Endometrium (tissue), 2 donors: ENCODE measurements around the gene DIP2C.
"Not testable (repeated sequence)": the region's sequence is repeated elsewhere in the genome, so short reads cannot be mapped to it uniquely, and the experiment has no call there.

ENCODE experiments used
- FAIRE-seq: peaks from 2 replicates; lab custom pipeline; 2012; peaks lifted over from hg19 to GRCh38; lab: Jason Lieb, UNC
- donor health status: control.
- donor health status: control.

The DIP2C gene

DNA sequence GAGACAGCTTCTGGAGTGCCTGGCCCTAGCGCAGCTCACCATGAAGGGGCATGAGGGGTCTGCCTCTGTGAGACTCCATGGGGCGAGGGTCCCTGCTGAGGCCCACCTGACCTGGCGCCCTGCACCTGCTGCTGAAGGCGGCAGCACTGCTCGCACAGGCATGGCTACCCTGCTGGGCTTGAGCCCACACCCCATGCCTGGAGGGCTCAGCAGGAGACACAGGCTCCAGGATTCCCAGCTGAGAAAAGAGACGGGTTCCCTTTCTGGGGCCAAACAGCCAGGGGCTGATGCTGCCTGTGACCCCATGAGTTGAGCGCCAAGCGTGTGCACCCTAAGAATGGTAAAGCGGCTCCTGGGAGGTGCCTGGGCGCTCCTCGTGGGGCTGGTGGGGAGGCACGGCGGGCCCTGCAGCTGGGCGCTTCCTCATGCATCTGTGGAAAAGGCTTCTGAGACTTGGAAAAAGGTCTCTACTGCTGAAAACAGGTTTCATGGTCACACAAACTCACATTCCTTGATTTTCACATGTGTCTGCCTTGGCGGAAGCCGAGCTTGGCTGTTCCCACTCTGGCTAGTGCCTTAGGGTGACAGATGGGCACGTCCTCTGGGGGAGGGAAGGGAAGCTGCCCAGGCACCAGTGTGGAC, 320.8 kb downstream of the DIP2C start:
- FAIRE-seq = no peak

- FAIRE-seq = not testable (repeated sequence)
Measured at GRCh38 chr10:368107-368506, 321.4 kb downstream of the DIP2C start.

GRCh38 chr10:367636-368035, 321.8 kb downstream of the DIP2C start:
- FAIRE-seq = no peak

DNA sequence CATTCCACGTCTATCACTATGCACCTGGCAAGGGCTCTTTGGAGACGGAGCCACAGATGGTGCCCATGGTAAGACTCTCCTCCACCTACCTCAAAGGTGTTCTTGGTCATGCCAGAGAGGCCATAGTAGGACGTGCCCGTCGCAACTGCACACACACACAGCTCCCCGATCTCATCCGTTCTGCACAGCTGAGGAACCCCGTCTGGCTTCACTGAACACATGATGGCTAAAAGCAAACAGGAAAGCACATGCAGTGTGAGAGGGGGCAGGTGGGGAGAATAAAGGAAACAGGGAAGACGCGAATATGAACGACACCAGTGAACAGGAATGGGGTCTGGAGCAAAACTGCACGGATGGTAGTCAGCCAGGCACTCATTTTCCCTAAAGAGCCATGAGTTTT, 323.3 kb downstream of the DIP2C start:
- FAIRE-seq = no peak

DNA sequence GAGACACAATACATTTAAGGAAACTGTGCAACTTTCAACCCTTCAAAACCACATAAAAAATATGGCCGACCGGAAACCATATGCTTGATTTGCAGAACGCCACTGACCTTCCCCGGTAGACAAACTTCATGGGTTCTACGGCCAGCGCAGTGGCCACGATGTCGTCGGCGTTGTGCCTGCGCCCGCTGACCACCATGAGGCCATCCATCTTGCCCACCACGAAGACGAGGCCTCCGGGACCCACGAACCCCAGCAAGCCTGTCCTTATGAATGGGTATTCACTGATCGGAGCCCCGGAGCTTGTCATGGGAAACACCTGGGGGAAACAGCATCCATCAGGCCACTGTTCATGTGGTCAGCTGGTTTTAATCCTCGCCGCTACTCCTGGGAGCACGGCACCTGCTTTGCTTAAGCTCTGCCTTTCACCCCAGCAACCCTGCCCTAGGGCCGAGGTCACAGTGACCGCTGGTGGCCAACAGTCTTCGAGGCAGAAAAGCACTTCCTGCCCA, 325.1 kb downstream of the DIP2C start:
- no peak for FAIRE-seq

GRCh38 chr10:363152-363551, 326.3 kb downstream of the DIP2C start:
- no peak for FAIRE-seq

DNA sequence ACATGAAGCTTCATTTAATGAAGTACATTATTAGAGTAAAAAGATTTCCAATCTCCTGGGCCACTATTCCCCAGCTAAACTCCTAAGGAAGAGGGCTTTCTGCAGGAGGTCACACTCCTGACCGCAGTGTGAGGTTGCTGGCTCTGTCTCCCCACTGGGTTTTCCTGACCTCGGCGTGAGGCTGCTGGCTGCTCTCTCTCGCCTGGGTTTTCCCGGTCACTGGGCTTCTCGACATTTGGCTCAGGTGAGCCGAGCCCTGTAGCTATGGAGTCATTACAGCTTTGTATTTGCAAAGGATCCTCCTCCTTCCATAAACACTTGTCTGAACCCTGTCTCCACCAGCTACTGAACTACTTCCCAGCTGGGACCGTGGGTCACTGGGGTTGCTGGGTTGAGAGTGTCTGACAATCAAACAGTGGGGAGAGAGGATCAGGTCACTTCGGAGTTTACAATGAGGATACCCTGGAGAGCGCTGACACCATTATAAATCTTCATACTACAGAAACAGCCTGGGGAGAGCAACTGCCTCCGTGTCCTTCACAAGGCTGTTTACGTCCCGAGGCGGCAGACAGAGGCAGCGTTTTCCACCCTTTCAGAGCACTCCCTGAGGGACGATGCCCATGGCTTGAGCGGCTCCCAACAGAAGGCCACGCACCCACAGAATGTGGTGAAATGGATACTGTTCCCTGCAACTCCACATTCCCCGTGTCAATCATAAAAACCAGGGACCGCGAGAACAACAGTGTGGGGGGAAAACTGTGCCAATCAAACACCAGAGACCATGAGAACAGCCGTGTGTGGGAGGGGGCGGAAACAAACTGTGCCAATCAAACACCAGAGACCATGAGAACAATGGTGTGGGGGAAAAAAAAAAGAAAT, 328.0 kb downstream of the DIP2C start:
- no peak for FAIRE-seq

DNA sequence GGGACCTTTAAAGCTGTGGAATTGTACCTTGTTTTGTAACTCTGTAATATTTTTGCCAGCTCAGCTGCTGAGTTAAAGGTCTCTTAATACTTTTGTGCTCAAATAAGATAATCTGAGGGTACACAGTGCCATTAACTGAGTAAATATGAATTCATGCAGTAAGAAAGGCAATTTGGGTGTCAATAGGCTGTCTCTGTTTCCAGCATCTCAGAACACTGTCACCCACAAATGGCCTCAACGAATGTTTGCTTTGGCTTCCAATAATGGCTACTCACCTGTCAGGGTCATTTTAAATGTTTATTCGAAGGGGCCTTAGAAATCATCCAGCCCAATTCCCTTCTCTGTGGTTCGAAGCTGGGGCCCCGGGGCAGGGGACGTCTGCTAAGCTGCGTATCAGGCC, 328.8 kb downstream of the DIP2C start:
- FAIRE-seq = no peak

DNA sequence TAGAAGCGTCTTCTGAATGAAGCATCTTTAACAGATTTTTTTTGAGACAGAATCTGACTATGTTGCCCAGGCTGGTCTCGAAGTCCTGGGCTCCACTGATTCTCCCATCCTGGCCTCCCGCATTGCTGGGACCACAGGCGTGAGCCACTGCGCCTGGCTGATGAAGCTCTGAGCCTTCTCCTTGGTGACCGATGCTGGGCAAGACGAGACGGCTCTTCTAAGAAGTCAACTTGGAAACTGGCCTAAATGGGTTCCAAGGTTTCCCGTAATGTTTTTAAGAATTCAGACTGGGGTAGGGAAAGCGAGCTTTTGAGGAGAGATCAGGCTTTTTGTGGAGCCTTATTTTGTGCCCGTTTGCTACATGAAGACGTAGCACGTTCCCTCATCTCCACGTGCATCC, 329.7 kb downstream of the DIP2C start:
- FAIRE-seq = no peak

GRCh38 chr10:359093-359492, 330.4 kb downstream of the DIP2C start:
- FAIRE-seq = no peak

DNA sequence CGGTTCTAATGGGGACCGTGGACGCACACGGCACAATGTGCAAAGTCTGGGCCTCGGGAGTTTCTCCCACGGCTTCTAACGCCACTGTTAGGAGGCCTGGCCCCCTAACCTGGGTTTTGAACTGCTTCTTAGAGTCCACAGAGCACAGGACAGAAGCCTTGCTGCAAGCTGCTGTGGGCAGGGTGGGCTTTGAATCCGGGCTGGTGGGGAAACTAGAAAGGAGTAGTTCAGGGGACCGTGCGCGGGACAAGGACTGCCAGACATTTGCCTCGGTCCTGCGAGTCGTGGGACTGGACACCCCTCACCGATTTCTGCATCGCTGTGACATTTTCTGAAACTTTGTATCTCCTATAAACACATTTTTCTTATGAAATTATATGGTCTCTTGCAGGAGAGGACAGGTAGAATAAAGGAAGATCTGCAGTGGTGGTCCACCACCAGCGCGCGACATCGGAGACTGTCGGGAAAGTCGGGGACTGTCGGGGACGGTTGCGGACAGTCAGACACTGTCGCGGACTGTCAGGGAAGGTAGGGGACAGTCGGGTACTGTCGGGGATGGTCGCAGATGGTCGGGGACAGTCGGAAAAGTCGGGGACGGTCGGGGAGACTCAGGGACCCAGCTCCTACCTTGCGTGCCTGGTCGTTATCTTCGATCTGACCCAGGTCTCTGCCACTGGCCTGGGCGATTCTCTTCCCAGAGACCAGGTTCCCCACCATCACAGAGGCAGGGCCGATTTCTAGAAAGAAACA, 332.1 kb downstream of the DIP2C start:
- no peak for FAIRE-seq

GRCh38 chr10:356452-356851, 333.0 kb downstream of the DIP2C start:
- FAIRE-seq = no peak

DNA sequence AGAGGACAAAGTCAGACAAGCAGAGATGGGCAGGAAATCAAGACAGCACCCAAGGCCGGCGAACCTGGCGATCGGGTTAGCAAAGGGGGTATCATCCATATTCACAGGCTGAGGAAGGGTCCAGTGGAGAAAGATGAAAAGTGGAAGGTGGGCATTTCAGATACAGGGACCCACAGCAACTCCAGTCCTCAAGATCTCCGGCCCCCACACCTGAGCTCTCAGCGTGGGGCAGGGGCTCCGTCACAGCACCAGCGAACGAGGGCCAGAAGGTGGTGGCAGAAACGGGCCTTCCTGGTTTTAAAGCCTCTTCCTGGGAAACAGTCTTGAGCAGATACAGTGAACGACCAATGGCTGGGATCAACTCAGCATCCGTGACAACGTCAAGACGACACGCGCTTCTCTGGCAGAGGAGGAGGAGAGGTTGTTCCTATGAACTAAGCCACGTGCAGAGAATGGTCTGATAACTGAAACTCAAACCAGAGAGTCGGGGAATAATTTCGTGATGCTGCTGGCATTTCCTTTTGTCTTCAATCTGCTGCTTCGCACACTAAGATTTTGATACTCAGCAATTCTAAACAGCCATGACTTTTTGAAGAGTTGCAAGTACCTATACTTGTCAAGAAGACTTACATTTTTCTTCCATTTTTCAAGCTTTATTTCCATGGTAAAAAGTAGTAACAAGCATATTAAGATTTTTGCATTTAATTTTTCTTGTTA, 334.4 kb downstream of the DIP2C start:
- no peak for FAIRE-seq

GRCh38 chr10:352476-353235, 336.8 kb downstream of the DIP2C start:
- no peak for FAIRE-seq

DNA sequence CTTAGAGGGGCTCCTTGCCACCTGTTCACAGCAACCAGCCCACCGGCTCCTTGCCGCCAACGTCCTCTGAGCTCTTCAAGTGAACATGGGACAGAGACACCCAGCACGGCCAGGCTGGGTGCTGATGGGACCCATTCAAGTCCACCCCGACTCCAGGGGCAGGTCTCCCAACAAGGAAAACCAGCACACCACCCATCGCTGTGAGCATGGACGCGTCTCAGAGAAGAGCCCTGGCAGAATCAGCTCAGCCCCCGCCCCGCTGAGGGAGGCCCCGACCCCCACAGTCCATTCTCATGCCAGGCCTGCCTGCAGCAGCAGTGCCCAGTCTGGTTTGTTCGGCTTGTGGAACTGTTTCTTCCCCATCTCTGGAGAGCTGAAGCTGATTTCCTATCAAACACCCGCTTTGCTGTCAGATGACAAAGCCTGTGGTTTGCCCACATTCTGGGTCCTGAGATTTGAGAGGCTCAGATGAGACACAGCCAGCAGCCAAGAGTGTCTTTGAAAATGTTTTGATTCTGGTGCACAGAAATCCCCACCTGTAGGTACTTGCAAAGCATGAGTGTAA, 337.6 kb downstream of the DIP2C start:
- FAIRE-seq = no peak

- no peak for FAIRE-seq
Measured at GRCh38 chr10:350981-351501, 338.4 kb downstream of the DIP2C start.

DNA sequence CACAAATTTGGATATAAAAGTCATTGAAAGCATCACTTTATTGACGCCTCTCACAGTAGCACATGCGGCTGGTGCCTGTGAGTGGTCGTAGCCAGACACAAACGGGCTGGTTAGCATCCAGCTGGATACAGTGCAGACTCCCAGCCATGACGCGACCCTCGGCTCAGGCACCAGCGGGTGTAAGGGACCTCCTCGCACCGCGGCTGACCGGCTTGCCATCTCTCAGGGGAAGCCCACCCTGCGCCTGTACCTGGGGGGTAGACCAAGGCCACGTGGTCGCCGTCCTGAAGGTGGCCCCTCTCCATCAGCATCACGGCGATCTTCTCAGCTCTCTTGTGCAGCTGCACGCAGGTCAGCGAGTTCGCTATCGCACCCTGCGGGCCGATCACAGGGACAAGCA, 340.4 kb downstream of the DIP2C start:
- no peak for FAIRE-seq

GRCh38 chr10:348456-348855, 341.0 kb downstream of the DIP2C start:
- FAIRE-seq = no peak

DNA sequence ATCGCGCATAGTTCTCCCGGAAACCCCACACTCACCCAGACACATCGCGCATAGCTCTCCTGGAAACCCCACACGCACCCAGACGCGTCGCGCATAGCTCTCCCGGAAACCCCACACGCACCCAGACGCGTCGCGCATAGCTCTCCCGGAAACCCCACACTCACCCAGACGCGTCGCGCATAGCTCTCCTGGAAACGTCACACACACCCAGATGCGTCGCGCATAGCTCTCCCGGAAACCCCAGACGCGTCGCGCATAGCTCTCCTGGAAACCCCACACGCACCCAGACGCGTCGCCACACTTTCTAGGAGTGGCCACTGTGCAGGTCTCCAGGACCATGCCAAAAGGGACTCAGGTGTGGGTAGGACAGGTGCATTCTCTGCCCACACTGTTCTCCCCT, 341.7 kb downstream of the DIP2C start:
- not testable (repeated sequence) for FAIRE-seq

DNA sequence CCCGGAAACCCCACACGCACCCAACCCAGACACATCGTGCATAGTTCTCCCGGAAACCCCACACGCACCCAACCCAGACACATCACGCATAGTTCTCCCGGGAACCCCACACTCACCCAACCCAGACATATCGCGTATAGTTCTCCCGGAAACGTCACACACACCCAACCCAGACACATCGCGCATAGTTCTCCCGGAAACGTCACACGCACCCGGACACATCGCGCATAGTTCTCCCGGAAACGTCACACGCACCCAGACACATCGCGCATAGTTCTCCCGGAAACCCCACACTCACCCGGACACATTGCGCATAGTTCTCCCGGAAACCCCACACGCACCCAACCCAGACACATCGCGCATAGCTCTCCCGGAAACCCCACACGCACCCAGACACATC, 342.3 kb downstream of the DIP2C start:
- FAIRE-seq = not testable (repeated sequence)
